Endothelial cell of umbilical vein (primary cell): ENCODE results near the gene GTF3C5. TPM values are rescaled to one million over a fixed set of nuclear protein-coding genes. Genes with fewer than 3 reads are reported as not detected.

Experiments
- microRNA-seq: library from miRNA; unstranded; fragments of <30 nt; microRNA quantifications from one replicate; pipeline ENCODE4 v1.2.0, GENCODE V29; 2021; ENCODE audit warnings: borderline number of aligned reads, borderline replicate concordance
- polyA plus RNA-seq, 4 experiments: library from polyadenylated mRNA; depleted of rRNA in 3 of 4; stranded (reverse) in 3 of 4; unstranded in 1 of 4; fragments of >200 nt; gene quantifications; 2 replicates each; pipeline versions ENCODE4 v1.2.1 to v1.2.3, GENCODE V29; 2011 to 2012; ENCODE audit warnings: missing spikeins in 1 of 4
- small RNA-seq: library from RNA; depleted of rRNA; stranded (forward); fragments of <200 nt; gene quantifications from one replicate; pipeline ENCODE3, GENCODE V24; 2012; ENCODE audit warnings: low replicate concordance, low read depth; ENCODE audit not compliant: insufficient read depth, insufficient read length
- total RNA-seq: library from RNA; stranded (reverse); gene quantifications from 2 replicates; pipeline ENCODE4 v1.2.3, GENCODE V29; 2021

Gene GTF3C5
- total and polyA plus RNA-seq, 2 donors (not counting 3 experiments of a cell fraction or from before 2014, with no cell fraction given): 65.6 to 73.8 TPM

Small RNAs within 50 kb of the gene (microRNA-seq; reads per million reads assigned to microRNA genes)
- gene MIR6877: 3.1 reads per million

Small RNAs within 50 kb of the gene (small RNA-seq; reads per million reads assigned to genes)
- gene MIR6877: not detected

Other genes starting within 250 kb of the GTF3C5 start
- 0.32 TPM in 1 of 2 replicates, not detected in the other for gene AK8, start 152.7 kb upstream of the GTF3C5 start, total RNA-seq
- 0.05 and 0.06 TPM in 2 replicates for gene AK8, start 152.7 kb upstream of the GTF3C5 start, polyA plus RNA-seq
- gene SPACA9, start 152.1 kb upstream of the GTF3C5 start, total RNA-seq: 3.6 and 4.7 TPM in 2 replicates
- 2.6 and 3.3 TPM in 2 replicates for gene SPACA9, start 152.1 kb upstream of the GTF3C5 start, polyA plus RNA-seq
- 47.6 and 51.2 TPM in 2 replicates for gene TSC1, start 86.4 kb upstream of the GTF3C5 start, total RNA-seq
- 43.9 and 45.3 TPM in 2 replicates for gene TSC1, start 86.4 kb upstream of the GTF3C5 start, polyA plus RNA-seq
- not detected in 2 replicates for gene GFI1B, start 52.3 kb upstream of the GTF3C5 start, total RNA-seq
- gene GFI1B, start 52.3 kb upstream of the GTF3C5 start, polyA plus RNA-seq: 0.04 TPM in 1 of 2 replicates, not detected in the other
- gene CEL, start 31.0 kb downstream of the GTF3C5 start, total RNA-seq: 1.1 and 1.9 TPM in 2 replicates
- gene CEL, start 31.0 kb downstream of the GTF3C5 start, polyA plus RNA-seq: 0.81 and 0.92 TPM in 2 replicates
- gene RALGDS, start 90.2 kb downstream of the GTF3C5 start, total RNA-seq: 41.4 and 43.1 TPM in 2 replicates
- 60.0 and 72.2 TPM in 2 replicates for gene RALGDS, start 90.2 kb downstream of the GTF3C5 start, polyA plus RNA-seq
- 28.7 and 35.6 TPM in 2 replicates for gene GBGT1, start 132.9 kb downstream of the GTF3C5 start, total RNA-seq
- 56.3 and 68.8 TPM in 2 replicates for gene GBGT1, start 132.9 kb downstream of the GTF3C5 start, polyA plus RNA-seq
- gene OBP2B, start 178.3 kb downstream of the GTF3C5 start, total RNA-seq: not detected in 2 replicates
- not detected in 2 replicates for gene OBP2B, start 178.3 kb downstream of the GTF3C5 start, polyA plus RNA-seq
- not detected in 2 replicates for gene ABO, start 244.2 kb downstream of the GTF3C5 start, total RNA-seq
- gene ABO, start 244.2 kb downstream of the GTF3C5 start, polyA plus RNA-seq: not detected in 2 replicates